ENCODE results near the gene ZBTB26. TPM values are rescaled to one million over a fixed set of nuclear protein-coding genes. Genes with fewer than 3 reads are reported as not detected.

The ZBTB26 gene
- total RNA-seq, 1 donor from 2014 or later, result 6.5 TPM

GRCh38 chr9:122940454-122940748, 9.1 kb upstream of the ZBTB26 start:
- Histone ChIP-seq H2AFZ (ENCODE audit: low read depth, low read length) (peak overlapping the region; percentile 88), H3K4me2 (ENCODE audit: low read length) (peak overlapping the region; percentile 80), H3K27me3 (ENCODE audit: insufficient read depth, low read length) (no peaks in the 10 kb centered on the region), H4K20me1 (ENCODE audit: insufficient read depth, low read length) (peaks cover 37% of the 10 kb centered on the region), H3K4me3 (ENCODE audit: insufficient read depth, low read depth, low read length) (peak overlapping the region; percentile 37), H3K36me3 (ENCODE audit: insufficient read depth, low read length) (peaks cover 4% of the 10 kb centered on the region), H3K79me2 (ENCODE audit: insufficient read depth, low read length) (peaks cover 61% of the 10 kb centered on the region), H3K27ac (ENCODE audit: low read depth, low read length) (peak overlapping the region; percentile 35), H3K9ac (ENCODE audit: low read length) (peak overlapping the region; percentile 35), H3K4me1 (ENCODE audit: insufficient read depth, low read length) (peaks cover 7% of the 10 kb centered on the region), H3K9me3 (ENCODE audit: insufficient read depth, low read depth, low read length) (no peaks in the 10 kb centered on the region)
- no peak for DNase-seq (ENCODE audit: low read depth)
- TF ChIP-seq, protein P1, sequence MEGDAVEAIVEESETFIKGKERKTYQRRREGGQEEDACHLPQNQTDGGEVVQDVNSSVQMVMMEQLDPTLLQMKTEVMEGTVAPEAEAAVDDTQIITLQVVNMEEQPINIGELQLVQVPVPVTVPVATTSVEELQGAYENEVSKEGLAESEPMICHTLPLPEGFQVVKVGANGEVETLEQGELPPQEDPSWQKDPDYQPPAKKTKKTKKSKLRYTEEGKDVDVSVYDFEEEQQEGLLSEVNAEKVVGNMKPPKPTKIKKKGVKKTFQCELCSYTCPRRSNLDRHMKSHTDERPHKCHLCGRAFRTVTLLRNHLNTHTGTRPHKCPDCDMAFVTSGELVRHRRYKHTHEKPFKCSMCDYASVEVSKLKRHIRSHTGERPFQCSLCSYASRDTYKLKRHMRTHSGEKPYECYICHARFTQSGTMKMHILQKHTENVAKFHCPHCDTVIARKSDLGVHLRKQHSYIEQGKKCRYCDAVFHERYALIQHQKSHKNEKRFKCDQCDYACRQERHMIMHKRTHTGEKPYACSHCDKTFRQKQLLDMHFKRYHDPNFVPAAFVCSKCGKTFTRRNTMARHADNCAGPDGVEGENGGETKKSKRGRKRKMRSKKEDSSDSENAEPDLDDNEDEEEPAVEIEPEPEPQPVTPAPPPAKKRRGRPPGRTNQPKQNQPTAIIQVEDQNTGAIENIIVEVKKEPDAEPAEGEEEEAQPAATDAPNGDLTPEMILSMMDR (IDR thresholded peaks at IDR 0.05; ENCODE audit: insufficient read depth, low read depth, low read length), result no peak
- no peak for TF ChIP-seq EZH2 (IDR thresholded peaks at IDR 0.05; ENCODE audit: insufficient read depth, low read length)
- H3K4me3 Mint-ChIP-seq (ENCODE audit: unreplicated experiment), result peak overlapping the region; percentile 80
- peaks cover 2% of the 10 kb centered on the region for H3K36me3 Mint-ChIP-seq (ENCODE audit: low read depth, unreplicated experiment)
- peaks cover 19% of the 10 kb centered on the region for H3K4me1 Mint-ChIP-seq (ENCODE audit: low read depth, unreplicated experiment)
- peak overlapping the region; percentile 51 for H3K27ac Mint-ChIP-seq (ENCODE audit: unreplicated experiment)
- H3K27me3 Mint-ChIP-seq (ENCODE audit: low read depth, unreplicated experiment), result no peaks in the 10 kb centered on the region
- H3K9me3 Mint-ChIP-seq (ENCODE audit: unreplicated experiment), result no peaks in the 10 kb centered on the region
- no peak for FAIRE-seq

- Histone ChIP-seq H3K36me3 (ENCODE audit: insufficient read depth, low read length) (peaks cover 4% of the 10 kb centered on the region), H3K27me3 (ENCODE audit: insufficient read depth, low read length) (no peaks in the 10 kb centered on the region), H3K79me2 (ENCODE audit: insufficient read depth, low read length) (peaks cover 61% of the 10 kb centered on the region), H3K4me3 (ENCODE audit: insufficient read depth, low read depth, low read length) (no peak overlapping the region), H2AFZ (ENCODE audit: low read depth, low read length) (no peak overlapping the region), H3K27ac (ENCODE audit: low read depth, low read length) (no peak overlapping the region), H4K20me1 (ENCODE audit: insufficient read depth, low read length) (peaks cover 33% of the 10 kb centered on the region), H3K9me3 (ENCODE audit: insufficient read depth, low read depth, low read length) (no peaks in the 10 kb centered on the region), H3K4me2 (ENCODE audit: low read length) (no peak overlapping the region), H3K4me1 (ENCODE audit: insufficient read depth, low read length) (peaks cover 7% of the 10 kb centered on the region), H3K9ac (ENCODE audit: low read length) (no peak overlapping the region)
- Mint-ChIP-seq H3K36me3 (ENCODE audit: low read depth, unreplicated experiment) (no peaks in the 10 kb centered on the region), H3K27ac (ENCODE audit: unreplicated experiment) (no peak overlapping the region), H3K27me3 (ENCODE audit: low read depth, unreplicated experiment) (no peaks in the 10 kb centered on the region), H3K9me3 (ENCODE audit: unreplicated experiment) (no peaks in the 10 kb centered on the region), H3K4me3 (ENCODE audit: unreplicated experiment) (peak overlapping the region; percentile 42), H3K4me1 (ENCODE audit: low read depth, unreplicated experiment) (peaks cover 18% of the 10 kb centered on the region)
- DNase-seq (ENCODE audit: low read depth) (no peak), FAIRE-seq (no peak)
- no peak for TF ChIP-seq EZH2 (IDR thresholded peaks at IDR 0.05; ENCODE audit: insufficient read depth, low read length)
- TF ChIP-seq, protein P1 (IDR thresholded peaks at IDR 0.05; ENCODE audit: insufficient read depth, low read depth, low read length), result no peak
Observed at GRCh38 chr9:122939601-122940000, 8.3 kb upstream of the ZBTB26 start.

DNA sequence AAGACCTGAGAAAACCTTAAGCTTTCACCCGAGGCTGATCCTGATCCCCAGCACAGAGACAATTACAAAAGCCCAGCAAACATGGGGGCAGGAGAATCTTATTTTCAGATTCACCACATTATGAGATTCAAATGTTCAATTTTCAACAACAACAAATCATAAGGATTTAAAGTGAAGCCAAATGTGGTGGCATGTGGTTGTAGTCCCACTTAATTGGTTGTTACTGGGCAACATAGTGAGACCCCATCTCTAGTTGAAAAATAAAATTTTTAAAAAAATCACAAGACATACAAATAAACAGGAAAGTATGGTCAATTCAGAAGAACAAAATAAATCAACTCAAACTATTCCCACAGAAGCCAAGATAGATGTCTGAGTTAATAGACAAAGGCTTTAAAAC, 5.6 kb upstream of the ZBTB26 start:
- H3K9me3 Mint-ChIP-seq (ENCODE audit: unreplicated experiment), result no peaks in the 10 kb centered on the region

More for the DNA sequence above, 5.6 kb upstream of the ZBTB26 start:
- H3K9ac ChIP-seq (ENCODE audit: low read length), result no peak overlapping the region
- peaks cover 4% of the 10 kb centered on the region for H3K4me1 ChIP-seq (ENCODE audit: insufficient read depth, low read length)
- H3K27ac ChIP-seq (ENCODE audit: low read depth, low read length), result no peak overlapping the region
- no peaks in the 10 kb centered on the region for H3K27me3 ChIP-seq (ENCODE audit: insufficient read depth, low read length)
- Mint-ChIP-seq H3K4me3 (ENCODE audit: unreplicated experiment) (no peak overlapping the region), H3K4me1 (ENCODE audit: low read depth, unreplicated experiment) (peaks cover 13% of the 10 kb centered on the region), H3K36me3 (ENCODE audit: low read depth, unreplicated experiment) (no peaks in the 10 kb centered on the region), H3K27ac (ENCODE audit: unreplicated experiment) (no peak overlapping the region), H3K27me3 (ENCODE audit: low read depth, unreplicated experiment) (no peaks in the 10 kb centered on the region)
- TF ChIP-seq, protein P1 (IDR thresholded peaks at IDR 0.05; ENCODE audit: insufficient read depth, low read depth, low read length), result no peak
- peaks cover 15% of the 10 kb centered on the region for H4K20me1 ChIP-seq (ENCODE audit: insufficient read depth, low read length)
- H2AFZ ChIP-seq (ENCODE audit: low read depth, low read length), result no peak overlapping the region
- FAIRE-seq, result no peak
- peaks cover 4% of the 10 kb centered on the region for H3K36me3 ChIP-seq (ENCODE audit: insufficient read depth, low read length)
- peaks cover 62% of the 10 kb centered on the region for H3K79me2 ChIP-seq (ENCODE audit: insufficient read depth, low read length)
- no peaks in the 10 kb centered on the region for H3K9me3 ChIP-seq (ENCODE audit: insufficient read depth, low read depth, low read length)
- no peak for DNase-seq (ENCODE audit: low read depth)
- no peak overlapping the region for H3K4me2 ChIP-seq (ENCODE audit: low read length)
- no peak overlapping the region for H3K4me3 ChIP-seq (ENCODE audit: insufficient read depth, low read depth, low read length)

Data from astrocyte (in vitro differentiated cells and primary cell).